Measurements from ENCODE around the gene CNTNAP2.

CNTNAP2 gene

DNA sequence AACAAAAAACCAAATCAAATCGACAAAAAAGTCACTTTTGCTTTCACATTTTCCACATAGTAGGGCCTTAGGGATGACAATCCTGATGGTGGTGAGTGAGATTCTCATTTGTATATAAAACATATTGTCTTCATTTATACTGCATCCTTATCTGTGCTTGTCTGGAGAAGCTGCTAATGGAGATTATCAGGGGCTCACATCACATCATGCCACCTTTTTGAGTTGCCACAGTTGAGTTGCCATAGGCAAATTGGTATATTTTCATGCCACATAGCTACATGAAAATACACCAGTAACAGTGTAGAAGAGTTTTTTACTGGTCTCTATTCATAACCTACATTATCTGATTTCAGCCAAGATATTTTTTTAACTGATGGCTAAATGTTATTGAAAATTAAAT, 85.3 kb downstream of the CNTNAP2 start:
- Histone ChIP-seq H3K9me3 (ENCODE audit: insufficient read depth, low read length) (no peaks in the 10 kb centered on the region), H3K36me3 (ENCODE audit: insufficient read depth, insufficient read length, low read length) (no peaks in the 10 kb centered on the region), H3K27me3 (ENCODE audit: insufficient read depth, insufficient read length) (no peaks in the 10 kb centered on the region), H3K9ac (ENCODE audit: insufficient read length, low read depth) (no peak overlapping the region), H3K4me3 (ENCODE audit: insufficient read length, low read depth) (no peak overlapping the region), H3K4me1 (ENCODE audit: insufficient read depth, insufficient read length) (no peaks in the 10 kb centered on the region)
- TF ChIP-seq ZNF274 (IDR thresholded peaks at IDR 0.05; ENCODE audit: low read depth, low read length) (no peak), SUZ12 (IDR thresholded peaks at IDR 0.05; ENCODE audit: extremely low read depth, insufficient read depth, insufficient read length) (no peak), YY1 (IDR thresholded peaks at IDR 0.05; ENCODE audit: insufficient read depth, insufficient read length) (no peak)
- DNase-seq (ENCODE audit: low read depth, low spot score), result no peak

DNA sequence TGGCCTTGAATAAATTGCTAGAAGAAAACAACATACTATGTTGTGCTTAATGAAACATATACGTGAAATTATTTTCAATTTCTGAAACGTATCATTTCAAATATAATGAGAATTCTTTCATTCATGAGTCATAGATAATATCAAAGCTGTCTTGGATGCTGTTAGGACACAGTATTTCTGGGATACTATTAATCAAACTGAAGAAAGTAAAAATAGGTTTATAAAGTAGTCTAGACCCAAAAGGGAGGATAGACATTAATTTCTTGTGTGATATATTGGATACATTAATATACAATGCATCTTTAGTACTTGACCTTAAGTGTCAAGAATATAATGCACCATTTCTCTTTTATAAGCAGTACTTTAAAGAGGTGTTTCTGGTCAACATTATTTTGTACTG, 89.7 kb downstream of the CNTNAP2 start:
- no peak for TF ChIP-seq YY1 (IDR thresholded peaks at IDR 0.05; ENCODE audit: insufficient read depth, insufficient read length)
- TF ChIP-seq ZNF274 (IDR thresholded peaks at IDR 0.05; ENCODE audit: low read depth, low read length), result no peak
- TF ChIP-seq SUZ12 (IDR thresholded peaks at IDR 0.05; ENCODE audit: extremely low read depth, insufficient read depth, insufficient read length), result no peak
- Histone ChIP-seq H3K27me3 (ENCODE audit: insufficient read depth, insufficient read length) (no peaks in the 10 kb centered on the region), H3K36me3 (ENCODE audit: insufficient read depth, insufficient read length, low read length) (no peaks in the 10 kb centered on the region), H3K9me3 (ENCODE audit: insufficient read depth, low read length) (no peaks in the 10 kb centered on the region), H3K4me1 (ENCODE audit: insufficient read depth, insufficient read length) (no peaks in the 10 kb centered on the region), H3K4me3 (ENCODE audit: insufficient read length, low read depth) (no peak overlapping the region), H3K9ac (ENCODE audit: insufficient read length, low read depth) (no peak overlapping the region)
- no peak for DNase-seq (ENCODE audit: low read depth, low spot score)

- DNase-seq (ENCODE audit: low read depth, low spot score), result no peak
- Histone ChIP-seq H3K4me1 (ENCODE audit: insufficient read depth, insufficient read length) (no peaks in the 10 kb centered on the region), H3K36me3 (ENCODE audit: insufficient read depth, insufficient read length, low read length) (no peaks in the 10 kb centered on the region), H3K9me3 (ENCODE audit: insufficient read depth, low read length) (no peaks in the 10 kb centered on the region), H3K4me3 (ENCODE audit: insufficient read length, low read depth) (no peak overlapping the region), H3K27me3 (ENCODE audit: insufficient read depth, insufficient read length) (no peaks in the 10 kb centered on the region), H3K9ac (ENCODE audit: insufficient read length, low read depth) (no peak overlapping the region)
- TF ChIP-seq ZNF274 (IDR thresholded peaks at IDR 0.05; ENCODE audit: low read depth, low read length) (no peak), YY1 (IDR thresholded peaks at IDR 0.05; ENCODE audit: insufficient read depth, insufficient read length) (no peak), SUZ12 (IDR thresholded peaks at IDR 0.05; ENCODE audit: extremely low read depth, insufficient read depth, insufficient read length) (no peak)
These were observed 91.9 kb downstream of the CNTNAP2 start for GRCh38 chr7:146208492-146208891.

GRCh38 chr7:146214842-146215241, 98.2 kb downstream of the CNTNAP2 start:
- H3K4me1 ChIP-seq (ENCODE audit: insufficient read depth, insufficient read length), result no peaks in the 10 kb centered on the region
- DNase-seq (ENCODE audit: low read depth, low spot score), result no peak
- TF ChIP-seq SUZ12 (IDR thresholded peaks at IDR 0.05; ENCODE audit: extremely low read depth, insufficient read depth, insufficient read length) (no peak), ZNF274 (IDR thresholded peaks at IDR 0.05; ENCODE audit: low read depth, low read length) (no peak), YY1 (IDR thresholded peaks at IDR 0.05; ENCODE audit: insufficient read depth, insufficient read length) (no peak)
- no peak overlapping the region for H3K9ac ChIP-seq (ENCODE audit: insufficient read length, low read depth)
- no peak overlapping the region for H3K4me3 ChIP-seq (ENCODE audit: insufficient read length, low read depth)
- no peaks in the 10 kb centered on the region for H3K9me3 ChIP-seq (ENCODE audit: insufficient read depth, low read length)
- H3K27me3 ChIP-seq (ENCODE audit: insufficient read depth, insufficient read length), result no peaks in the 10 kb centered on the region
- no peaks in the 10 kb centered on the region for H3K36me3 ChIP-seq (ENCODE audit: insufficient read depth, insufficient read length, low read length)

DNA sequence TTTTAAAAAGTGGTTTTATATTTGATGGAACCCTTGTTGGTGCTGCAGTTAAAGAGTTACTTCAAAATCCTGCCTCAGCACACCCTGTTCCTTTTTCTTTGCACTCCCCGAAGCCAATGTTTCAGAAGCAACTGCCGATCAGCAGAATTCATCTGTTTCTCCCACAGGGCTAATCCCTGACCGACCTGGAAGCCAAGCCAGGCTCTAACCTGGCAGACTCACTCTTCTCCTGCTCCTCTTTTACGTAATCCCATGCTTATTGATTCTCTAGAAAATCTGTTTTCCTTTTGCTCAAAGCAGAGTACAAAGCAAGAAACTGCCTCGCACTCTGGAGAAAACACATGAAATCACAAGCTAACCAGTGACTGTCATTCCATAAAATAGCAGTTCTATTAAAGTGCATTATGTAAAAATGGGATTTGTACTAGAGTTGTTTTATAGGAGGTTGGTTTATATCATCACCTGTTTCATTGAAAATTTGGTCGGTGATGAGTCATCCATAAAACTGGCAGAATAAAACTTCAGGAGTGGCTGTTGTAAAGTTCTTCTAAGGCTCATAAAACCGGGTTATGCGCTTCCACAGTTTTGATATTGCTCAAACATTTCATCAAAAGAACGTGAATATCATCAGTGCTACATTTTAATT, 99.9 kb downstream of the CNTNAP2 start:
- DNase-seq (ENCODE audit: low read depth, low spot score), result no peak
- Histone ChIP-seq H3K4me1 (ENCODE audit: insufficient read depth, insufficient read length) (no peaks in the 10 kb centered on the region), H3K27me3 (ENCODE audit: insufficient read depth, insufficient read length) (no peaks in the 10 kb centered on the region), H3K36me3 (ENCODE audit: insufficient read depth, insufficient read length, low read length) (no peaks in the 10 kb centered on the region), H3K9me3 (ENCODE audit: insufficient read depth, low read length) (no peaks in the 10 kb centered on the region), H3K4me3 (ENCODE audit: insufficient read length, low read depth) (no peak overlapping the region), H3K9ac (ENCODE audit: insufficient read length, low read depth) (no peak overlapping the region)
- no peak for TF ChIP-seq SUZ12 (IDR thresholded peaks at IDR 0.05; ENCODE audit: extremely low read depth, insufficient read depth, insufficient read length)
- TF ChIP-seq ZNF274 (IDR thresholded peaks at IDR 0.05; ENCODE audit: low read depth, low read length), result no peak
- no peak for TF ChIP-seq YY1 (IDR thresholded peaks at IDR 0.05; ENCODE audit: insufficient read depth, insufficient read length)

GRCh38 chr7:146223851-146224250, 107.2 kb downstream of the CNTNAP2 start:
- H3K4me3 ChIP-seq (ENCODE audit: insufficient read length, low read depth), result no peak overlapping the region
- TF ChIP-seq SUZ12 (IDR thresholded peaks at IDR 0.05; ENCODE audit: extremely low read depth, insufficient read depth, insufficient read length) (no peak), ZNF274 (IDR thresholded peaks at IDR 0.05; ENCODE audit: low read depth, low read length) (no peak), YY1 (IDR thresholded peaks at IDR 0.05; ENCODE audit: insufficient read depth, insufficient read length) (no peak)
- H3K27me3 ChIP-seq (ENCODE audit: insufficient read depth, insufficient read length), result no peaks in the 10 kb centered on the region
- no peak overlapping the region for H3K9ac ChIP-seq (ENCODE audit: insufficient read length, low read depth)
- H3K9me3 ChIP-seq (ENCODE audit: insufficient read depth, low read length), result no peaks in the 10 kb centered on the region
- no peaks in the 10 kb centered on the region for H3K4me1 ChIP-seq (ENCODE audit: insufficient read depth, insufficient read length)
- no peaks in the 10 kb centered on the region for H3K36me3 ChIP-seq (ENCODE audit: insufficient read depth, insufficient read length, low read length)
- no peak for DNase-seq (ENCODE audit: low read depth, low spot score)

- TF ChIP-seq YY1 (IDR thresholded peaks at IDR 0.05; ENCODE audit: insufficient read depth, insufficient read length) (no peak), SUZ12 (IDR thresholded peaks at IDR 0.05; ENCODE audit: extremely low read depth, insufficient read depth, insufficient read length) (no peak)
- no peak for DNase-seq (ENCODE audit: low read depth, low spot score)
- Histone ChIP-seq H3K36me3 (ENCODE audit: insufficient read depth, insufficient read length, low read length) (no peaks in the 10 kb centered on the region), H3K4me1 (ENCODE audit: insufficient read depth, insufficient read length) (no peaks in the 10 kb centered on the region), H3K4me3 (ENCODE audit: insufficient read length, low read depth) (no peak overlapping the region), H3K9me3 (ENCODE audit: insufficient read depth, low read length) (no peaks in the 10 kb centered on the region), H3K27me3 (ENCODE audit: insufficient read depth, insufficient read length) (no peaks in the 10 kb centered on the region), H3K9ac (ENCODE audit: insufficient read length, low read depth) (no peak overlapping the region)
These were observed 116.0 kb downstream of the CNTNAP2 start for GRCh38 chr7:146232604-146233003.
